GM18519 (cell line): ENCODE data around the gene PLCL1.

Source experiments
- ATAC-seq: cut with Tn5 transposase; IDR thresholded peaks from one replicate; pipeline ENCODE4 v1.9.1; 2021; ENCODE audit warnings: mild to moderate bottlenecking, moderate library complexity; ENCODE audit not compliant: unreplicated experiment, low FRiP score

Gene PLCL1

DNA sequence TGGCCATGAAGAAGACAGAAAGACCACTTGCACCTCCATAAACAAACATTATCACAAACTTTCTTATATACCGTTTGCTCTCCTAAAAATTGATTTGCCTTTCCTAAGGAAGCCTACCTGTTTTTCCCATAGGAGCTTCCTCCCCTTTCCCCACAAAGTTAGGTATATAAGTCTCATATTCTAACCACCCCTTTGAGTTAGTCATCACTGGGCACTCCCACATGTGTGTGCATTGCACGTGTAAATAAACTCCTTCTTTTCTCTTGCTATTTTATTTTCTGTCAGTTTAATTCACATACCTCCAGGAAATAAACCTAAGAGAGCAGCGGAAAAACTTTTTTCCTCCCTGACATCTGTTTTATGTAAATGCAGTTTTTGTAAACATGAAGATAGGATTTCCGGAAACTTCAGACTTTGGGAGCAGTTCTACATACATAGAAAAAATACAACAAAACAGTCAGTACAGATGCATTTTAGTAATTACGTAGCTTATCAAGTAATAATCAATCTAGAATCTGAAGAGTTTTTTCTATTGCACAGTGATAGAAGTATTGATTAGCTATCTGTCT is 46.6 kb downstream of the PLCL1 start:
- ATAC-seq: no peak

DNA sequence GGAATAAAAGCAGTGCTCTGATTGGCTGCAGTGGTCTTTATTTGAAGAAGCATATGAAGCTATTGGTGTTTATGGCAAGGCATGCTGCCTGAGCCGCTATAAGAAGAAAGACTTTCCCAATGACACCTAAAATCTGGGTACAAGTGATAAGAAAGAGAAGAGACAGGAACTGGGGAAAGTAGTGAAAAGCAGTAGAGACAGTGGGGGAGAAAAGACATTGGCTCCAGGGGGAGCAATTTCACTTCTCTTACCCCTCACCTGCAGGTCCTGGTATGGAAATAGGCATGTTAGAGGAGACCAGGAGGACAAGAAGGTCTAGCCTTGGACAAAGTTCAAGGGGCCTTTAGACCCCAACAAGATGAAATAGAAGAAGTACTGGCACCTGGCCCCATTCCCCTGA is 47.1 kb downstream of the PLCL1 start:
- ATAC-seq: no peak

DNA sequence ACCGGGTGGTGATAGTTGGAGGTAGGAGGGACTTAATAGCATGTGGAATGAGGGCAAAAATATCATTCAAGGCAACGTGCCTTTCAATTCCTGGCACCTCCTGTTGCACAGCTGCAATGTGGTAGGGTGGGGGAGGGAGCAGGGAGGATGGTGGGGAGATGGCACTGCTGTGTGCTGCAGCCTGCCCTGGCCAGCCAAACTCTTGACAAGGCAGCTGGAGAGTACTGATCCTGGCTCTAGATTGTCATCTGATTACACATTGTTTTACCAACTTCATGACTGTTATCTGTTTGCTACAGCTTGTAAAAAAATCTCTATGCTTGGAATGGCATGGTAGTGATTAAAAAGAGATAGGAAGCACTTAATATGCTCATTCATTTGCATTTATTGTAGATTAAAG is 47.7 kb downstream of the PLCL1 start:
- ATAC-seq: no peak

DNA sequence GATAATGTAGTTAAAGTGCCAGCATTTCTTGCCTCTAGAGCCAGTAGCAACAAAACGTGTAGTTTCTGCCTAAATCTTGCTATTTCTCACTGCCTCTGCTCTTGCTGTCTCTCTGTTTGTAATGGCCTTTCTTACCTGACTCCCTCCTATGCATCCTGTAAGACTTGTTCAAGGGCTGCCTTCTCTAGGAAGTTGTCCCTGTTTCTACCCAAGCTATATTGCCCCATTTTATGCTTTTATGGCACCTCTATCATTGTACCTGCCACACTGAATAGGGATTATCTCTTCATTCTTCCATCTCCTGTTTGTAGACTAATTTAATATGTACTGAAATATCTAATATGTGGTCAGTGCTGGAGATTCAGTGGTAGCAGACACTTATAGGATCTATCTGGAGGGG is 49.2 kb downstream of the PLCL1 start:
- no peak for ATAC-seq

DNA sequence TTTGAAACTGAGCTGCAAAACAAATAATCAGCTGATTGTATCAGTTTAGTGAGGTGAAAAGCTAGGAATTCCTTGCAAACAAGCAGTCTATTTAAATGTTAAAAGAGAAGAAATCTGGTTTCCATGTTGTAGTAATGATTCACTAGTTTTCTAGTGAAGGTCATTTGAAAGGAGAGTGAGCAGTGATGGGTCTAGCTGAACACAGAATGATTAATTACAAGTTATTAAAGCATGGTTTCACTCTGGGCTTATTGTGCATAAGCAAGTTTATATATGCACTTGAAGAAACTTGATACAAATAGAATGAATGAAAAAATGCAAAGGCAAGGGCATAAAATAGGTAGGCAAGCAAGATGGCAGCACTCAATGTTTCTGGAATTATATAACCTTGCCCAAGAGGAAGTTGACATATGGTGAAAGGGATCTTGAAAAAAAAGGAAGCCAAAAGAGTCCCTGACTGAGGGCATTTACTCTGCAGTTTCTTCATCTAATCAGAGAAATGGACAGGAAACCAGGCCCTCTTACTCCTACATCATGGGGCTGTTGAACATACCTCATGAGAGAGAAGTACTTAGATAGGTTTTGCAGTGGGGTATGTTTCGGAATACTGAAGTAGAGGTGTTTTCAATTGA is 53.2 kb downstream of the PLCL1 start:
- no peak for ATAC-seq

DNA sequence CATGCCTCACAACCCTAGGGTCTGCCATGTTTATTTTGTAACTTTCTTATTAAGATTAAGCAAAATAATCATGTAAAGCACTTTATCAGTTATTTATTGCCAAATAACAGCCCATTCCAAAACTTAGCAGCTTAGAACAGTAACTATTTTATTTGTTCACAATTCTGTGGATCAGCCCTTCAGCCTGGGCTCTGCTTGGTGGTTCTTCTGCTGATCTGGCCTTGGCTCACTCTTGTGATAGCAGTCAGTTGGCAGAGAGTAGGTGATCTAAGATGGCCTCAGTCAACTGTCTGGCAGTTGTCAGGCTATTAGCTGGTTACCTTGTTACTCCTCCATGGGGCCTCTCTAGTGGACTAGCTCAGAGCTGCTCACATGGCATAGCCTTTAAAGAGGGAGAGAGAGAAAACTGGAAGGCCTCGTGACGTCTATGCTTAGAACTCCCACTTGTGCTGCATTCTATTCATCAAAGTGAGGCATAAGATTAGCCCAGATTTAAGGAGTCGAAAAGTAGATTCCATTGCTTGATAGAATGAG is 54.3 kb downstream of the PLCL1 start:
- ATAC-seq: no peak

DNA sequence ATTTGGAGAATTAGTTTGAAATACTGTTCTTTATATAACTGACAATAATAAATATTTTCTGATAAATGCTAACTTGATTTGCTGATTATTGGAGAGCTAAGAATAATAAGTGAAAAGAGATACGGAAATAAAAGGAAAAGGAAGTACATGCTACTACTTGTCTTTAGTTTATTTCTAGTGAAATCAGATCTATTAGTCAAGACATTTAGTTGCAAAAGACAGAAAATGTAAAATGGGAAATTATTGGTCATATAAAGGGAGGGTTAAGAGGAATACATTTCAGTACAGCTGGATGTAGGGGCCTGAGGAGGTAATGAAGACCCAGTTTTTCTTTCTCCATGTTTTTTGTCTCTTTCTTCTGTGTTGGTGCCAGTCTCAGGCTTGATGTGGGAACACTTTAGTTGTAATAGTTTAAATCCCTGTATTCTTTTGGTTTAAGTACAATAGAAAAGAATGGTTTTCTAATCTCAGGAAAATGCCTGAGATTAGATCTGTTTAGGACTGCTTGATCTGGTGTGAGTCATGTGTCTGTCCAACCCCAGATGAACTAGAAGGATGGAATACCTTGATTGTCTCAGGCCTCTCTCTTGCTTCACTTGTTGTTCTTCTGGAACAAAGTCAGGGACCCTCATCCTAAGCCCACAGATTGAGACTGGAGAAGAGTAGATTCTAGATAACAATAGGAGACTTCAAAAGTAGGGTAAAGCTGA is 58.0 kb downstream of the PLCL1 start:
- no peak for ATAC-seq

DNA sequence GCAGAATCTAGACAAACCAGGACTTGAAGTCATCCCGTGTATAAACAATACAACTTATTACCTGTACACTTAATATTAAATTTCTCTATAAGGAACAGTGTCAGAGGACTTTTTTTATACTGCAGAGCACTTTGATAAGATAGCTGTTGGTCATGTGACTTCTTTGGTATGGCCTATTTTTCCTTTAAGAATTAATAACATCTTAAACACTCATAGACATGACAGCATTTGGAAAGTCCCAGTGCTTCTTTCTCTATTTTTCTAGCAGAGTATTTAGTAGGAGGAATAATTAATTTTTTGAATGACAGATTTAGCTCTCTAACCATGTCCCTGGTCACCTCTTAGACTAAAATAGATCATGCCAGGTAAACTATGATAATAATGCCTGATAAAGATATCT is 59.4 kb downstream of the PLCL1 start:
- ATAC-seq: no peak

DNA sequence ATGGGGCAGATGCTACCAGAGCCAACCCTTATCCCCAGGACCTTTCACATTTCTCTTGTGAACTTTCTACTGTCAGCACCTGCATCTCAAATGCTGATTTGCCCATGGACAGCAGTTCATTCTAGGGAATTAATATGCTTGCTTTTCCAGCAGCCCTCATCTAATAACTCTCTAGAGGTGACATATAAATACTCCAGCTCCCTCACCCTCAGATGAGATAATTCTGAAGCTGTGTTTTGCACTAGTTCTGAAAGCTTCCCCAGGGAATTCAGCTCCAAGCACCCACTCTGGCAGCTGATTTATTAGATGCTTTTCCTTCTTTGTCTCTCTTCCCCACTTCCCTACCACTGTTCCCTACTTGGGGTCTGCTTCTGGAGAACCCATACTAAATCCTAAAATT is 62.1 kb downstream of the PLCL1 start:
- ATAC-seq: no peak

DNA sequence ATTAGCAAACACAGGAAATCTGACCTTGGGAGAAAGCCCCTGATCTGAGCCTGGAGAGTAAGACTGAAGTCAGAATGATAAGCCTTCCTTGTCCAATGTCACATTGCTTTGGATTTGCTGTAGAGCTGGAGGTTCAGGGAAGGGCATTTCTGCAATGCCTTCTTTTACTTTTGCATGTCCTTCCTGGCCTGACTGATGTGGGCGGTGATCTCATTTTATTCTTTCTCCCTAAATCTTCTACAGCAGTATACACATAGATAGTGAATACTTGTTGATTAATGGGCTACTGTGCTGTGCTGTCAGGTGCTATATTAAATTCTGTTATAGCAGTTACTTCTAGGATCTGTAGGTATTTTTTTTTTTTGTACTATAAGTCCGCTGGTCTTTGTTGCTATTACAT is 62.6 kb downstream of the PLCL1 start:
- ATAC-seq: no peak

DNA sequence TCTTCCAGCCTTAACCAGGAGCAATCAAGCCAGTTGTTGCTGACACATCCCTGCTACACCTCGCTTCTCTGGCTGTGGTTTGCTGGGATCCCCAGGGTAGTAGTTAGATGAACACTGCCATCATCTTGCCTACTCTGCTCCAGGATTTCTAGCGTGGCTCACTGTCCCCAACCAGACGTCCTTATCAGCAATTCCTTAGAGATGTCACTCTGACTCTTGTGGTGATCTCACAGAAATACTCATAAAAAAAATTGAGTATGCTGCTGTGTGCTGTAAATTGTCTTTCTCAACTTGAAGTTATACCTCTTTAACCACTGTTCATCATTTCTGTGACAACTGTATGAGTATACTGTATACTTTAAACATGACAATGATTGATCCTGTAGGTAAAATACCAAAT is 63.2 kb downstream of the PLCL1 start:
- no peak for ATAC-seq

DNA sequence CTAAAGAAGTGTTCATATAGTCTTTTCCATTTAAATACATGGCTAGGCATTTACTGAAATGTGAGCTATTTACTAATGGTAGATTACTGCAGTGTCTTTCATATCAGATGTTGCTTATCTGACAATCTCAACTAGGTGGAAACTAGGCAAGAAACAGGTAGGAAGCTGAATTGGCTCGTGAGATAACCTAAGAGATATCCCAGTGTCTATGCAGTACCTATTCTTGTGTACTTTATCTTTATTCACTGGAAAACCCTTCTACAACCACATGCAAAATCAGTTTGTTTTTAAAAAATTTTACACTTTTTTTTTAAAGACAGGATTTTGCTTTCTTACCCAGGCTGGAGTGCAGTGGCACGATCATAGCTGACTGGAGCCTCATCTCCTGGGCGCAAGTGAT is 63.8 kb downstream of the PLCL1 start:
- ATAC-seq: no peak

DNA sequence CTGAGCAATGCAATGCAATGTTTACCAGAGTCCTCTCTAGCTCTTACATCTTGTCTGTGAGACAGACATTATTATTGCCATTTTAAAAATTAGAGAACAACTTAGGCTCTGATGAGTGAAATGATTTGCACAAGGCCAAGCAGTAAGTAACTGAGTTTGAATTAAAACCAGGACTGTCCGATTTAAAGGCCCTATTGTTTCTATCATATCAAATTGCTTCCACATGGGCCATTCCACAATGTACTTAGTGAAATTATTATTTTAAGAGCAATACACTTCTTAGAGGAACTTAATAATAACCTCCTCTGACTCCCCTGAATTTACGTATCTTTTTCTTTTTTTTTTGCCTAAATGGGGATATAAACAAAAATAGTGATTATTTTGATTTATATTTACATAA is 64.6 kb downstream of the PLCL1 start:
- no peak for ATAC-seq

DNA sequence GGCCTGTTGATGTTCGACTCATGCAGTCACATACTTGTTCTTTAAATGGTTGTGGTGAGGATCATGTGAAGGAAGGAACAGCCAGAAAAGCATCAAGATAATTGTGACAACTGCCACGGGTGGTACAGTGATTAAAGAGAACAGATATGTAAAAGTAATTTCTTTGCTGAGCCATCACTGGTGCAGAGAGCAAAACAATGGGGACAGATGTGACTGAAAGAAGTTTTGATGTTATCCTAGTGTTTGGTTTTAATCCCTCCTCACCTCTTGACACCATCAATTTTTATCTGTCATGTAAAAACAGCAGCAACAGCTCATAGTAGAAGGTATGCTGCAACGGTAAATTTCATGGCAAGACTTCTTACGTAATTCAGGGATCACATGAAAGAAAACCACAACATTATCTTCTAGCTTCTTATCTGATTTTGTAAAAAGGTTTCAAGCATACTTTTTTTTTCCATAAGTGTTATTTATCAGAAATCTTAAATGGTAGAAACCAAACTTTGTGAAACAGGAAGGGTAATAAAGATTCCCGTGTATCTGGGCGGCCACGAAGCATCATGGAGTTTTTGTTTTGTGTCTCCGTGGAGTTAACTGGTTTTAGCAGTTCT is 65.2 kb downstream of the PLCL1 start:
- no peak for ATAC-seq

DNA sequence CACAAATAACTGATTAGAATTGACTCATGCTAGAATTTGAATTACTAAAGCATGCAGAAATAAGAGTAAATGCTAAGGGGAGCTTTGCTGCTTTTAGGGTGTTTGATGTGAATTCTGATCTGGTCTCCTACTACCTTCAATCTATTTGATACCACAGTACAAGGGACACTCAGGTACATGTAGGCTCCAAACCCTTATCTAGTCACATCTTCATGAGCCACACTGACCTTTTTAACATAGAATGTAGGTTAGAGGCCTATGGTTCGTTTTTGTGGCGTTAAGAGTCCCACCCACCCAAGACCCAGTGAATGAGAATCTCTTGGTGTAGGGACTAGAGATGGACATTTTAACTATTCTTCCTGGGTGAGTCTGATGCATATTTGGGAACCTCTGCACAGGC is 65.7 kb downstream of the PLCL1 start:
- no peak for ATAC-seq

DNA sequence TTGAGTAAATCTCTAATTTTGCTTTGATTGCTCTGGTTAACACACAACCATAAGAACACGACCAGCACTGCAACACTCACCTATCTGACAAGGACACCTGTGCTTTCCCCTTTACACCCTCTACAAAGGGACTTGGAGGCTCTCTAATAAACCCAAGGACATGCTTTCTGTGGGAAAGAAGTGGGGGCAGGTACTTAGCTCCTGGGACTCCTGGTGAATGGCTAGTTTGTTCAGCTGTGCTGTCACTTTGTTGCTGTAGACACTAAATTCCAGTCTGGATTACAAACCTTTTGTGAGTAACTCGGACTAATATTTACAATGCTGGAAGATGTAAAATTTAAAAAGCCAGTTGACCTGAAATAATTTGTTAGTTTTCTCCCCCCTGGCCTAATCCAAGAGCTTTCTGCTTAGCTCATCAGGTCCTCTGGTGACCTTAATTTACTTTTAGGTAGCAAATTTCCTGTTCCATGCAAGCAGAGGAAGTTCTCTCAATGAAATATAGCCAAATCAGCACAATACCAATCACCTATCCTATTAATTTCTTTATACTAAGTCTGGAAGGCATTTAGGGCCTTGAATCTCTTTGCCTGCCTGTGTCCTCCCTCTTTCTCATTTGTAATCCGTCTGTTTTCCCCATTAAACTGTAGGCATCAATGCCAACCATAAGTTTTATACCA is 67.5 kb downstream of the PLCL1 start:
- ATAC-seq: no peak

DNA sequence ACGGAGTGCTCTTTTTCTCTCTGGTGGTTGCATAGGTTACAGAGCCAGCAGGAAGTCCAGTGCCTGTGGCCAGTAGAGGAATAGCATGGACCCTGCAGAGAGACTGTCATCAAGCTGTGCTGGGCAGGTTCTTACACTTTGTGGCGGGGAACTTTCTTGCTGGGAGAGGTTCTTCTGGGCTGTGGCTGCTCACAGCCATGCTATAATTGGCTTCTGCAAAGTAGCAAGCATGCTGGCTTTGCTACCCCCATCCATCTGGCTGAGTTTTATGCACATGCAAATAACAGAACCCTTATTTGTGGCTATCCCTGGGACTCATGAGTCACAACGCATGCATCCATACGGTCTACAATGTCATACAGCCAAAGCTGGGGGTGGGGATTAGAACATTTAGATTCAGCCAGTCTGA is 68.9 kb downstream of the PLCL1 start:
- no peak for ATAC-seq

DNA sequence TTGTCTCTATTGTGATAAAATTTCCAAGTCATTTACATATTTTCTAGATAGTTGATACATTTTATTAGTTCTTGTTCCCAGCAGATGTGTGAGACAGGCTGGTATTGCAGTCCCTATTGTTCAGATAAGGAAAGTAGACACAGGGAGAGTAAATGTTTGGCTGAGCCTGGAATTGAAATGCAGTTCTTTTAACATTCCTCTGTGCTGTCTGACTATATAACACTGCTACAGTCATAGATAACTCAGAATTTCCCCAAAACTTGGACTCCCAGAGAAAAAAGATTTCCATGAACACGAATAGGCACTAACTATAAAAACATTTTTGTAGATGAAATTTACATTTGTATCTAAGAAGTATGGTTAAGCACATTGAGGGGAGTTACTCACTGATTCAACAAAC is 71.4 kb downstream of the PLCL1 start:
- ATAC-seq: no peak

DNA sequence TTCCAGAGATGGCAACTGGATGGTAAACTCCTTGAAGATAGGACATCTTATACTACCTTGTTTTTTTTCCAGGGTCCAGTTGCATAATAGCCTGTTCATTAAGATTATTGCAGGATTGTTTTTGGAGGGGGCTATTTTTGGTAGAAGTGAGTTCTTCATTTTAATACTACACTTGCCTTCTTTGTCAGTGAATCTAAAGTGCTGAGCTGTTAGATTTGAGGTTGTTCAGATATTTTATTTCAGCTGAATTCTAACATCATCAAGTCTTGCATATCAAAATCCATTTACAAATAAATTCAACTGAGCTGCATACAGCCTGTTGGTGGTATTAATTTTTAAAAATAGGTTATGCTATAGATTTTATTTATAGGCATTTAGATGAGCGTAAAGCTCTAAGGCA is 72.1 kb downstream of the PLCL1 start:
- ATAC-seq: no peak

DNA sequence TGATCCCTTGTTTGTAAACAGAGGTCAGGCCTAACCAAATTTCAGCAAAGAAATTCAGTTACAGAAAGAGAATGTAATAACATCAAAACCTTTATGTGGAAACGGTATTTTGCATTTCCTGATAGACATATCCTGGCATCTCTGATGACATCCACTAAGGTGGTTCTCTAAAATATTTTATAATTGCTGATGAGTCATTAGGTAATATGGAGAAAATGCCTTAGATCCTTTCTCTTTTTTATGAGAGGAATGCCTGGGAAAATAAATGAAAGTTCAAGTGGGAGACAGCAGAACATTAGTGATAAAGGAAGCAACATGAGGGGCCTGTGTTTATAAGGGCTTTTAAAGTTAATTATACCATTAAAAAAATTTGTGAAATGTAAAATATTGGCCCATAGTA is 72.6 kb downstream of the PLCL1 start:
- no peak for ATAC-seq

DNA sequence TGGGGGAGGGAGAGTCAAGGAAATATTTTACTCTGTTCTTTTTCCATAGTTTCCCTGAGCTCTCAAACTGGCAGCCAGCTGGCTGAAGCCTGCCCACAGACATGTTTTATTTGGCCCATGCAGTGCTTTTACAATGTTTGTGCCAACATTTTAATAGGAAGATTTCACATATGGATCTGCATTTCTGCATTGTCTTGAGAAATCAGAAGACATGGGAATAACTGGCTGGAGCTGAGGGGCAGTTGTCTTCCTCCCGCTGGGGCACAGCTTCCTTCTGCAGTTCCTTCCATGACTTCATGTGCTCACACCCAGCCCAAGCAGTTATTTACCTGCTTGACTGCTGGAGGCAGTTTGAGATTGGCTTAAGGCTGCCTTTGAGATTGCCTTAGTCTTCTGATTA is 74.4 kb downstream of the PLCL1 start:
- no peak for ATAC-seq
